CD4-positive, alpha-beta T cell treated with Interleukin-1 beta for 1 hour (primary cell): ENCODE results near the gene ABLIM2.

Experiments used
- DNase-seq, 2 donors: peaks; one replicate each; pipeline ENCODE4 v3.0.0-alpha.2; 2020 to 2022

The ABLIM2 gene

DNA sequence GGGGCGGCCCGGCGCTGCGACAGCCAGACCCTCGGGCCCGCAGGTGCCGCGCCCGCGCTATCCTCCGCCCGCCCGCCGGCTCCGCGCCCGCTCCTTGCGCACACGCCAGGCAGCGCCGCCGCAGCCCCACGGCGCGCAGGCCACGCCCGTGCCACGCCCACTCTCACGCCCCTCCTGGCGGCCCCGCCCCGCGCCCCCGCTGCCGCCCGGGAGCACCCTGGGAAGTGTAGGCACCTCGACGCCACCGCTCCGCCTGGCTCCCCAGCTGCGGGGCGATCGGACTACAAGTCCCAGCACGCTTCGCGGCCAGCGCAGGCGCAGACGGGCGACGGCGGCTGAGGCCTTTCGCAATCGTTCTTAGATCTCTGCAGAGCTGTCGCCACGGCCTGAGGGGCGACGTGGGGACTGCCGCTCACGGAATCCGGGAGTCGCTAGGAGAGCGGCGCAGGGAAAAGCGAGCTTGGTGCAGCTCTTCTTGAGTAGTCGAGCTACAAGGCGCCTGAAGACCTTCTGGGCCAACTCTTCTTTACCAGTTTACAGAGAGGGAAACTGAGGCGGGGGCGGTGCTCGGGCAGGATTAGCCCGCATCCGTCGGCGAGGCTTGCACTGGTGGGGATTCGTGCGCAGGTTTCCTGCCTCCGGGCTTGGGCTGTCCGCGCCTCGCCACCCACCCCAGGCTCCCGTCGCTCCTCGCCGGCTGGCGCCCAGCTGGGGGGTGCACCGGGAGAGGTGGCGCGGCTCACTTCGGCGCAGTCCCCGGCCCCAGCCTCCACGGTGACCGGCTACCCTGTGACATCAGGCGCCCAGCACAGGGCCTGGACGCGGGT, at the start of gene ABLIM2:
Gene ABLIM2, minus strand, starts transcription at position 104 of the 827 bp plus-strand sequence. CDS start 124 bp downstream, outside the sequence.
- peak; percentile 99 for DNase-seq

DNA sequence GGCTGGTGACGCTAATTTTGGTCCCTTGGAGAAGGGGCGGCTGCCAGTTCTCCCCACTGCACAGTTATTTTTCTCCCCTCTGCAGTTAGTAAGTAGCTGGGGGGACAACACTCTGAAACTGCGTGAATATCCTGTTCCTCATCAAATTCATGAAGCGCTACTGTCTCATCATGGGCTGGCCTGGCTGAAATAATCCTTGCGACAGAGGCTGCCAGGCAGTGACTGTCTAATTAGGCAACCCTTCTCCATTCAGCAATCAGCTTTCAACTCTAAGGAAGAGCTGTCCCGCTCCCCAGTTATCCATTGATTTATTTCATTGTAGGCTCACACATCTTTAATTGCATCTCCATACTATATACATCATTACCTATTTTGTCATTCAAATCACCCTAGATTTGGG, 48.7 kb upstream of the ABLIM2 start:
- no peak for DNase-seq

DNA sequence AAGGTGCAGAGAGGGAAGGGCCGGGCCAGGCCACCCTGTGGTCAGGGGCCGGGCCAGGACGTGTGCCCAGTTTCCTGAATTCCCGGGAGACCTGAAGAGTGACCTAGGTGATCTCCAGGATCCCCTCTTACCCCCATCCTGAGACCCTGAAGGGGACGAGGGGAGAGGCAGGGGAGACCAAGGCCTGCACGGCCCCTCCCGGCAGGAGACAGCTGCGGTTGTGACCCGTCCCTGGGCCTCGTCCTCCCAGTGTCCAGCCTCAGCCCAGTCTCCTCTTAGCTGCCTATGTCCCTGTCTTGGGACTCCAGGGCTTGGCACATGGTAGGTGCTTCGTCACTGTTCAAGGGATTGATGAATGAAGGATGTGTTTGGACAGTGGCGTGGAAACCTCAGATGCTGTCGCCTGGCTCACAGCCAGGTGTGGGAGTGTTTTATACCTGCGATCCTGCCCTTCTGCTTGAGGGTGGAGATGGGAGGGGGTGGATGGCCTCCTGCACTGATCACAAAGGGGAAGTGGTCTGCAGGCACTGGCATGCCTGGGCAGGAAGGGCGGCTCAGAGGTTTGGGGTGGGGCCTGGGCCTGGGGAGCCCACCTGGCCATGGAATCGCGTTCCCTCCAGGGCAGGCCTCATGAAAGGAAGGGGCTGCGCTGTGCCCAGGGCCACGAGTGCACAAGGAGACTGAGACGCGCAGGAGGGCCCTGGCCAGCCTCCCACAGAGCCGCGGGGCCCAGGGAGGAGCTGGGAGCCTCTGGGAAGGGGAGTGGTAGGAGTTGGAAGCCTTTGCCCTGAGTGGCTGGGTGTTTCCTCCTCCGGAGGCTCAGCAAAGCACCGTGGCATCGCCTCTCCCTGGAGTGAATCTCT, 47.4 kb upstream of the ABLIM2 start:
- no peak for DNase-seq

DNA sequence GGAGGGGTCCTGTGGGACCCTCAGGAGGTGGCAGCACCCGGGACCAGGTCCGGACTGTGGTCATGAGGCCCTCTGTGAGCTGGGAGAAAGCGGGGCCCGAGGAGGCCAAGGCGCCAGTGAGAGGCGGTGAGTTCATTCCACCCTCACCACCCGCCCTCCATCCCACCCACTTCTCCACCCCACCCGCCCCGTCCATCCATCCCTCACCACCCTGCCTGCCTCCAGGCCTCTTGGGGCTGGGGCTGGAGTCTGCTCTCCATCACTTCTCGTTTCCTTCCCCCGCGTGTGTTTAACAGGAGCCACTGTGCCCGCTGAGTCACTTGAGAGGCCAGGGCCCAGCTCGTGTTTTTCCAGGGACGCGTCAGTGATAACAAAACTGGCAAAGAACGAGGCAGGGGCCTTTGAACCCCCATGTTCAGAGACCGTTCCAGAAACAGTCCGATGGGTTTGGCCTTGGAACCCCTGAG, 46.7 kb upstream of the ABLIM2 start:
- peak in 1 of 2 donors; percentile 38 for DNase-seq

DNA sequence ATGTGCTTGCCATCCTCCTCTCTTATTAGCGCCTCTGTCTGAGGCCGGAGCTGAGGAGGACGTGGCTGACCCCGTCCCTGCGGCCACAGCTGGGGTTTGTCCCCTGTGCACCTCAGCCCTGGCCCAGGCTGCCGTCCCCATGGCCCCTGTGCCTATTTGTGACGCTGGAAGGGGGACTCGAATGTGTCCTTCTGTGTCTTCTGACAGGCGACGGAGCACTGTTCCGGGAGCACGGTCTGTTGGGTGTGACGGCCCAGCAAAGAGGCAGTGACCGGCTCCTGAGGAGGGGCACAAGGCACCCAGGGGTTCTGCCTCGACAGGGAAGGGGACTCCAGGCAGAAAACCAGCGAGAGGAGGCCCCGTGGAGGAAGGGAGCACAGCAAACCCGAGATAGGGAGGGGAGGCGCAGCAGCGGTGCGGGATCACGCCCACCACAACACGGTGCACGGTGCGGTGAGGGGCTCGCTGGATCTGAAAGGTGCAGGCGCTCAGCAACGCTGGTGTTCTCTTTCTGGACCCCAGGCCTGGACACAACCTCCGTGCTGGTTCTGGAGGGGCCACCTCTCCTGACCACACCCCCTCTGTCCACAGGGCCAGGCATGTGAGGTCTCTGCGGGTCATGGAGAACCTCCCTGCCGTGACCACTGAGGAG, 46.1 kb upstream of the ABLIM2 start:
- no peak for DNase-seq

DNA sequence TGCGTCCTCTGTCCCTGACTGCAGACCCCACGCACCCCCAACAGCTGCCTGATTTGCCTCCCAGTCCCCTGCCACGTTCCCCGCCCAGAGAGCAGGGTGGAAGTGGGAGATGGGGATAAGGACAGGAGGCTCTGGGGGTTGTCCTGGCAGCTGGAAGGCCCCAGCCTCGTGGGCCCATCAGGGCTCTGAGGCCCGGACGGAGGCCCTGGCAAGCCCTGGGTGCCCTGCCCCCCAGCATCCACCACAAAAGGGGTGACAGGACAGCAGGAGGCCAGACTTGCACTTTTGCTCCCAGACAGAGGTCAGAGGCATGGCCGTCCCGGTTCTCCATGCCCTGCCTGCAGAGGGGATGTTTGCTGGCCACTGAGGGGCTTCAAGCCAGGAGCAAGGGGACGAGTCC, 45.2 kb upstream of the ABLIM2 start:
- DNase-seq: no peak

DNA sequence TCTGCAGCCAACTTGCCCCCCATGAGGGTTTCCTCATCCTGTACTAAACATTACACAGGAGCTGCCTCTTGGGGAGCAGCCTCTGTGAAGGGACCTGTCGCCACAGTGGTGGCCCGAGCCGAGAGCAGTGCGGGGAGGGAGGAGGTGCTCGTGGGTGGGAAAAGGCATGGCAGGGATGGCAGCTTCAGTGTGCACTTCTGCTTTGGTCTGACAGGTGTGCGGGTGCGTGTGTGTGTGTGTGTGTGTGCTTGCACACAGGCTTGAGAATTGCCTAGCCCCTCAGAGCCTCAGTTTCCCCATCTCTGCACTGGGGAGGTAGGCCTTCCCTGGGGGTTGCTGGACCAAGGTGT, 44.4 kb upstream of the ABLIM2 start:
- no peak for DNase-seq

DNA sequence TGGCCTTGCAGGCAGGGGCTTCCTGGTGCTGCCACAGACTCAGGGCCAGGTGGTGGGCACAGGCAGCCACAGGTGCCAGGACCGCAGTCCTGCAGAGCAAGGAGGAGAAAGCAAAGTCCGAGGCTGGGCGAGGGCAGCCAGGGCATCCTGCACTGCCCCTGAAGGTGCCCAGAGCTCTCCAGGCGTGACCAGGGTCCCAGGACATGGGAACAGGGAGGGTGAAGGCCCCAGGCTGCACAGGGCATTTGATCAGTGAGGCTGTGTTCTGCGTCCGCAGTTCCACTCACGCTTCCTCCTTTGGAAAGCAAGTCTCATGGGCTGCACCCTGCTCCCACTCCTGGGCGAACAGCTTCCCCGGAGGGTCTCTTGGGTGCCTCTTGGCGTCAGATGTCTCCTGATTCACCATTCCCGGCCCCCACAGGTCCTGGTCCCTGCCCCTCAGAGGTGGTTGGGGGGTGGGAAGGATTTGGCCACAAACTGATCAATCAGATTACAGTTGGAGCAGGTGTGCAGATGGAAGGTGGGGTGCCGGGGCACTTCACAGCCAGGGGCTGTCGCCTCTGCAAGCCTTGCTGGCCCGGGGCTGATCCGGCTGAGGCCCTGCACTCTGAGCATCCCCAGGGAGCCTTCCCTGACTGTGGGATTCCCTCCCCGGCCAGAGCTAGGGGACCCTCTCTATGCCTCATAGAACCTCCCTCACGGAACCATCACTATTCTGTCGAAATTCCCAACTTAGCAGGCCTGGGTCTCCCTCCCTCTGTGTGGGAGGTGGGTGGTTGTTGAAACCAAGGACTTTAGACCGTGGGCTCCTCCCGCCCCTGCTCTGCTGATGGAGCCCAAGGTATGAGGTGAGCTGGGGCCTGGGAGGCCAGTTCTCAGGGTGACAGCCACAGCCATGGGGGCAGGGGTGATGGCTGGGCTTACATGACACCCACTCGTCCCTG, 43.8 kb upstream of the ABLIM2 start:
- DNase-seq: no peak

DNA sequence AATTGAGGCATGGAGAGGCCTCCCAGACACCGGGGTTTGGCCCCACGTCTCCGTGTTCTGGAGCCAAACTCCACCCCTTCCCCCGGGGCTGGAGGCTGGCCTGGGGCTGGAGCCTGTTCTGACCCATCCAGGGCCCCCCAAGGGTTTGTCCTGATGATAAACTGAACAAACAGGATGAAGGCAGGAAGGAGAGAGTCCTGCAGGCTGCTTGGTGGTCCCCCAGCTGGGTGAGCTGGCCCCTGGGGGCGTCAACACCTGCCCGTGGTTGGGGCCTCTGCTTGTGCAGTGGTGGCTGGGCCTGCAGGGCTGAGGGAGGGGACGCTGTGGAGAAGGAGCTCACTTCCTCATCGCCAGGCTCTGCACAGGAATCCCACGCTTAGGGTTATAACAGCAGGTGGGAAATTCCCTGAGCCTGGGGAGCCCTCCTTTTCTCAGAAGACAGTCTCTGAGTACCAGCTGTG, 42.7 kb upstream of the ABLIM2 start:
- DNase-seq: peak; percentile 52 to 69

DNA sequence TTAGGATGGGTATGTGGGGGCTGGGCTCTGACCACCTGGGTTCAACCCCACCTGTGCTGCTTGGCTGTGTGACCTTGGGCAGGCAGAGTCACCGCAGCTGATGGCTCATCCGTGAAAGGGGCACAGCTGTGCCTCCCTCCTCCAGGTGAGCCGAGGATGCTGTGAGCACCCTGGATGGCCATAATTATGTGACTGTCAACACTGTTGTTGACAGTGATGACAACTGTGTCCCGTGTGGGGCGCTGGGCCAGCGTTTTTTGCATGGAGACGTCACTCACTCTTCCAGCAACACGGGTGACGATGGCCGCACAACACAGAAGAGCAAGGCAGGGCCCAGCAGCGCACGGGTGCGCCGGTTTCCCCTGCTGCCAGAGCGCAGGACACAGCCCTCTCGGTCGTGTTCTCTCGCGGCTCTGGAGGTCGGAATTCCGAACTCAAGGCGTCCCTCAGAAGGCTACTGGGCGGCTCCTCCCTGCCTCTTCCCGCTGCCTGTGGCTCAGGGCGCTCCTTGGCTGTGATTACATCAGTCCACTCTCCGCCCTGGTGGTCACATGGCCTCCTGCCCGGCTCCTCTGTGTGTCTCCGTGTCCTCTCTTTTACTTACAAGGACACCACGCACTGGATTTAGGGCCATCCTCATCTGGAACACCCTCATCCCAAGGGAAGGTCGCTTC, 41.8 kb upstream of the ABLIM2 start:
- peak; percentile 41 to 58 for DNase-seq

DNA sequence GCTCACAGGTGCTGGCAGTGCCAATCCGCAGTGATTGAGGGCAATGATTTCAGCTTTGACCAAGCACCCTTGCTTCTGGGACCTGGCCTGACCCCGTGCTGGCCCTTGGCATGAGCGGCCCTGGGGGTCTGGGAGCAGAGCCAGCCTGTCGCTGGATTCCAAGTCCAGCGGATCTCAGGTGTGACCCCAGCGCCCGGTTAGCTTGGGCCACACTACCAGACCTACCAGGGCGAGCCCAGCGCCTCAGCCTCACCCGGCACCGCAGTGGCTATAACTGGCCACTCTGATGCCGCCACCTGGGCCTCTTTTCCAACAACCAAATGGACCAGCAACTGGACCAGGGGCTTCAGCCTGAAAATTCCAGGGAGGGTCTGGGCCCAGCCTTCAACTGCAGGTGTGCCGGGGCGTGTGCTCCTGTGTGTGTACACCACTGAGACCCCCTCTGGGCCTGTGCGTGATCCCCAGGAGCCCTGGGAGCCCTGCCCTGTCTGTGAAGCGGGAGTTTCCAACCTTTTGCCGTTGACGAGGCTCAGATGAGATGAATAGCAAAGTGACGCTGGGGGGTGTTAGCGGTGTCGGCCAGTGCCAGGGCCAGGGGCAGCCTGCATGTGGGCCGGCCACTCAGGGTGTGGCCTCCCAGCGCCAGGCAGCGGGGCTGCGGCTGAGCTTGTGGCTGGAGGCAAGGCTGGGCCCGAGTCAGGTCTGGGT, 41.1 kb upstream of the ABLIM2 start:
- DNase-seq: peak; percentile 26 to 28

DNA sequence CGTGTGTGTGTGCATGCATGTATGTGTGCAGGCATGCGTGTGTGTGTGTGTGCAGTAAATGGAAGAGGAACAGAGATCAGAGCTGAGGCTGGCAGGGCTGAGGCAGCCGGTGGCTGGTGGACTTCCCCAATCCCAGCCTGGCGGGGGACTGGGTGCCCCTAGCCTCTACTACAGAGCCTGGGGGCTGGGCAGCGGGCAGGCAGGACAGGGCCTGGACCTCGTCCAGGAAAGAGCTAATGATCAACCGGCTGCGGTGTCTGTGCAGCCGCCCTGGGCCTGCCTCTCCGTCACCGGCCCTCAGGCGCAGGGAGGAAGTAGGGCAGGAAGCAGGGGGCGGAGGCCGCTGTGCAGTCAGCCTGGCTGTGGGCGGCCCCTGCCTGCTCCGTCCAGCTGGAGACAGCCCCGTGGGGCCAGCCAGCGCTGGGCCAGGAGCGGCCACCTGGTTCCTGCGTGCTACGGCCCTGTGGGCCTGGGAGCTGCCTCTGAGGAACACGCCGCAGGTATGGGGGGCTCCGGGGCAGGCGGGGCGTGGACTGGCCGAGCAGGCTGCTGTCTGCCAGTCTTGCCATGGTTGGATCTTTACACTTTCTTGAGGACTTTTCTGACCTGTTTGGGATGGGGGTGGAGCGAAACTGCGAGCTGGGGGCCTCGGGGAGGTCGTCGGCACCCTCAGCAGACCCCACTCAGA, 40.4 kb upstream of the ABLIM2 start, which contains the start of gene SH3TC1:
Gene SH3TC1, plus strand, starts transcription at position 385 of the 688 bp plus-strand sequence. CDS start 5,905 bp downstream, outside the sequence.
- peak; percentile 64 to 79 for DNase-seq

DNA sequence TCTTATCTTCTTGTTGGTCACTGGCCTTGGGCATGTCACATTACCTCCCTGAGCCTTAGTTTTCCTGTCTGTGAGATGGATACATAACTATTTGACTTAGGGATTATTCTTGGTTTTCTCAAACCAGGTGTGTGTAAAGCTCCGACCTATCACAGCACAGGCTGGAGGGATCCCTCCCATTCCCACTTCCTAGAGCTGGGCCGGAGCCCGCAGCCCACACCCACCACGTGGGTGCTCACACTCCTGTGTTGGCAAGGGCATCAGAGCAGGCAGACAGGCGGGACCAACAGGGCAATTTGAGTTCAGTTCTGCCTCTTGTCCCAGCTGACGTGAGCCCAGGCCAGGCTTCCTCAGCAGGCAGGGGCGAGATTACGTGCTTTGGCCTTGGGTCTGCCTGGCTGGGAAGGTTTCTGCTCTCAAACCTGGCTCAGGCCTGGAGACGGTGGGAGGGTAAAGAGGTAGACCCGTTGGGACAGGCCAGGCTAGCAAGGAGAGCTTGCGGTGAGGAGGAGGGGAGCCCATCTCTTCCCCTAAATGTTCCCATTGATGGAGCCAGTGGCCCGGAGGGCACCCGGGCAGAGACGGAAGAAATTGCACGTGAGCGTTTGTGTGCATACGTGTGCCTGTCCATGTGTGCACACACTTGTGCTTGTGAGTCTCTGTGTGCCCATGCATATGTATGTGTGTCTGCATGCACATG, 39.7 kb upstream of the ABLIM2 start:
- no peak for DNase-seq

DNA sequence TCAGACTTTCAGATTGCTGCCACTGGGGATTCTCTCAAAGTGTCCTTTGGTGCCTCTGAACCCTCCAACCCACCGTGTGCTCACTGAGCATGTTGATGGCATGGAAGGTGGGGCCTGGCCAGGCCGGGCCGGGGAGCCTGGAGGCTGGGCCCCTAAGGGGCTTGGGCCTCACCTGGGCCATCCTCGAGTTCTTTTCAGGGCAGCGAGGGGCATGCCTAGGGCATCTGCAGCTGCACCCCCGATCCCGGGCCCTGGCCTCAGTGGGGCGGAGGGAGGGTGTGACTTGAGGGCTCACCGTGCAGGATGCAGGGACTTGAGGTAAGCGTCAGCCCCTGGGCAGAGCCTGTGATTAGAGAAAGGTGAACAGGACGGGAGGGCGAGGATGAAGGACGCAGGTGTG, 38.9 kb upstream of the ABLIM2 start:
- DNase-seq: no peak

DNA sequence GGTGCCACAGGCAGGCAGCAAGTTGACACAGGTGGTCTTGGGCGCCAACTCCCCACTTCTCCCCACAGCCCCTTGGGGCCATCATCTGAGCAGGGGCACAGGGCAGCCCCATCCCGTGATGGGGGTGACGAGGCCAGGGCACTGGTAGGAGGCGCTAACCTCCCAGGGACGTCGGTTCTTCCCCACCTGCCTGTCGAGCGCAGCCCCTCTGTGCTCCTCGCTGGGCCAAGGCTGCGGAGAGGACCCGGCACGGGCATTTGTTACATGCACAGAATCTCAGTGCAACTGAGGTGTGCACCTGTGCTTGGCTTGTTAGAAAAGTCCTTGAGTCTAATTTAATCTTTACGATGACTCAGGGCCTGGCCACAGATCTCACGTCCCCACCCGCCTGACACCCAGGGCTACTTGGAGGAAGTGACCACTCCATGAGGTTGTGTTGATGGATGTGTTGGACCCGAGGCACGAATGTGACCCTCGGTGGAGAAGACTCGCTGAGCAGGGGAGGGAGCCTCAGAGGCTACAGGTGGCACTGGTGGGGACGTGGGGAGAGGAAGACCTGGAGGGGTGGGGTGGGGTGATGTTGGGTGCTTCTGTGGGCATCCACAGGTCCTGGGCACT, 37.3 kb upstream of the ABLIM2 start:
- DNase-seq: no peak

DNA sequence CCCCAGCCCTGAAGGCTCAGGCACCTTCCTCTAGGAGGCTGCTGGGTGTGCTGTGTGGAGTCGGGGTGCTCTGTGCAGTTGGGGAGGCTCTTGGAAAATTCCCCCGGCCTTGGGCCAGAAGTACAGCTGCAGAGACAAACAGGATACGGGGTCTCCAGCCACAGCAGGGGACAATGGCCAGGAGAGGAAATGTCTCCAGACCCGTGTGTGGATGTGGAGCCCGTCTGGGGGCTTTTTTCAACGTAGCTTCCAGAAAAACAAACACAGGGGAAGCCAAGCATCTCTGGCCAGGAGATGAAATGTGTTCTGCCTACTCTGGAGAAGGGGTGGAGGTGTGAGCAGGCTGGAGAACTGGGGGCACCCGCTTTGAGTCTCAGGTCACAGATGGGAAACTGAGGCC, 36.8 kb upstream of the ABLIM2 start:
- no peak for DNase-seq

DNA sequence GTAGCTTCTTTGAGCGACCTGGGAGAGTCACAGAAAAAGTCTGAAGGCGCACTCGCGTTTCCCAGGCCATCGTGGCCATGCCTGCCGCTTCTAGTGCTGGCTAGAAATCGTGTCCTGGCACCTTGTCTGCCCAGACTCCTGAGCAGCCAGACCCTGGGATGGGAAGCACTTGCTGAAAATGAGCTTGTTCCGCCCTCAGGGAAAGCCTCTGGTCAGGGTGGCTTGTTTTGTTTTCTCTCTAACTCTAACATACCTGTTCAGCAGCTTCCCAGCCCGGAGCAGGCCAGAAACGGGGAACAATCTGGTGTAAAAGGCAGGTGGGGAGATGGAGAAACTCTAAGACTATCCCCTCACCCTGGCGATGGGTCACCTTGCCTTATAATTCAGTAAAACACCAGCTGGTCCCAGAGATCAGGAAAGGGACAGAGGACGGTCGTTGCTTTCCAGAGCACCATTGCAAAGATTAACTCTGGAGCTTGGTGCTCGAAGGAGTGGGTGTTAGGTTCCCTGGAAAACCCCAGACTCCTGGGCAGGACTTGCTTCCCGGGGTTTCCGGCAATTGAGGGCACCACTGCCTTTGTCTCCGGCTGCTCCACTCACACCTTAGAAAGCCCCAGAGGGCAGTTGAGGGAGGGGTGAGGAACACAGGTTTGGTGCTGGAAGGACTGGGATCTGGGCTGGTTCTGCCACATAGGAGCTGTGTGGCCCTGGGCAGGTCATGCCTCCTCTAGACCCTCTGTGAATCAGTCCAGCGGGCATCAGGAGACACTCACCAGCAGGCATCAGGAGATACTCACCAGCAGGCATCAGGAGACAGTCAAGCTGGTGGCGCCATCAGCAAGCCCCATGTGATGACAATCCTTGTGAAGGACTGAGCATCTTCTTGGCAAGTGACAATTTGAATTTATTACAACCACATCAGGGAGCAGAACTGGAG, 36.0 kb upstream of the ABLIM2 start:
- DNase-seq: no peak
